HG03064 (cell line): Measurements from ENCODE around the gene ABHD6.
"Not testable (repeated sequence)": the region's sequence is repeated elsewhere in the genome, so short reads cannot be mapped to it uniquely, and the experiment has no call there.

ENCODE experiments used
- ATAC-seq: cut with Tn5 transposase; IDR thresholded peaks from one replicate; pipeline ENCODE4 v1.9.1; 2021; ENCODE audit warnings: low read depth; ENCODE audit not compliant: unreplicated experiment

Gene ABHD6

DNA sequence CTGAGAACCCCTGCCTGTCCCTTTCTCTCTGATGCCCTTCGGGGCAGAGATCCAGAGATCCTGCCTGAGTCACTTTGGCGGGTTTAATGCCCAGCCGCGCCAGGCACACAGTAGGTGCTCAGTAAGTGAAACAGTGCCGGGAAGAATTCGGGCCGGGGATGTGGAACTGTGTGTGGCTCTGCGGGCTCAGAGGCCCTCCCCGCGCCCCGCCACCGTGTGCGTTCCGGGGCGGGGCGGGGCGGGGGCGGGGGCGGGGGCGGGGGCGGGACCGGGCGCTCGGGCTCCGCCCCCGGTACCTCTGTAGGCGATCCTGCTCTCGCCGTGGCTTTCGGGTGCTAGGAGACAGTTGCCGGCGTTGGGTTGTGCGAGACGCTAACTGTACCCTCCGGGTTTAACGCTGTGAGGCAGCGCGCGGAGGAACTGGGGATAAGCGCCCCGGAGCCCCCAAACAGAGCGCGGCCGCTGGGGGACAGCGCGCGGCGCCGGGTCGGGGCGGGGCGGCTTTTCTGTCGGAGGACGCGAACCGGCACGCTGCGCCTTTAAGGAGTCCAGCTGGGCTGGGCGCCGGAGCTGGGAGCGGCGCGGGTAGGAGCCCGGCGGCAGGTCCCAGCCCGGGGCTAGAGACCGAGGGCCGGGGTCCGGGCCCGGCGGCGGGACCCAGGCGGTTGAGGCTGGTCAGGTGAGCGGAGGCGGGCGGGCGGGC is at the start of gene ABHD6:
Gene ABHD6 (plus strand): TSS at position 555 of the 703 bp plus-strand sequence. CDS start 18,795 bp downstream, outside the sequence.
- peak; percentile 63 for ATAC-seq

- ATAC-seq = no peak
These were observed 49.4 kb upstream of the ABHD6 start for GRCh38 chr3:58188173-58188564.

GRCh38 chr3:58188921-58189451 is 48.6 kb upstream of the ABHD6 start:
- ATAC-seq = no peak

DNA sequence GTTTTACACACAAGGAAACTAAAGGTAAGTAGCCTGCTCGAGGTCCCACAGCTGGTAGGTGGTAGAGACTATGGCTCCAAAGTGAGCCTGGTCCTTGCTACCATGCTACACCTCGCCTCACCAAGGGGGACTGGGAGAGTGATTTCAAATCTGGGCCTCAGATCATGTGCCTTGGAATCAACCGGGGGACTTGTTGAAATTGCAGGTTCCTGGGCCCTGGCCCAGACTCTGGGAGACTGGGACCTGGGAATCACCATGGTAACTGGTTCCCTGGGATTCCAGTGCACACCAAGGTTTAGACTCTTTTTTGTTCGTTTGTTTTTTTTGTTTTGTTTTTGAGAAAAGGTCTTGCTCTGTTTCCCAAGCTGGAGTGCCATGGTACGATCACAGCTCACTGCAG is 47.9 kb upstream of the ABHD6 start:
- ATAC-seq = no peak

DNA sequence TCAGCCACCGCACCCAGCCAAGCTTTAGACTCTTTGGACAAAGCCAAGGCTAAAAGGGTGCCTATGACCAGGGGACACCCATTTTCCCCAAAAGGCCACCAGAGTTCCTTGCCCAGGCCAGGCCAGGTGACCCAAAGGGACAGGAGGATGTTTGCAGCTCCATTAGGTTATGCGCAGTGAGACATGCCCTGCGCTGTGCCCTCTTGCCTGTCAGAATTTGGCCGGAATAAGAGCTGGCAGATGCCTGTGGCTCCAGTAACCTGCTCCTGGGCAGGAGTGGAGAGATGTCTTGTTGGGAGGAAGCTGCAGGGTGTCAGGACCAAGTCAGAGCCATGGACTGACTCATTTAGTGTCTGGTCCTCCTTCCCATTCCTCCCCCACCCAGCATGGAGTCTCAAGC is 47.3 kb upstream of the ABHD6 start:
- ATAC-seq = no peak

- ATAC-seq = no peak
These were observed 46.7 kb upstream of the ABHD6 start for GRCh38 chr3:58190882-58191281.

DNA sequence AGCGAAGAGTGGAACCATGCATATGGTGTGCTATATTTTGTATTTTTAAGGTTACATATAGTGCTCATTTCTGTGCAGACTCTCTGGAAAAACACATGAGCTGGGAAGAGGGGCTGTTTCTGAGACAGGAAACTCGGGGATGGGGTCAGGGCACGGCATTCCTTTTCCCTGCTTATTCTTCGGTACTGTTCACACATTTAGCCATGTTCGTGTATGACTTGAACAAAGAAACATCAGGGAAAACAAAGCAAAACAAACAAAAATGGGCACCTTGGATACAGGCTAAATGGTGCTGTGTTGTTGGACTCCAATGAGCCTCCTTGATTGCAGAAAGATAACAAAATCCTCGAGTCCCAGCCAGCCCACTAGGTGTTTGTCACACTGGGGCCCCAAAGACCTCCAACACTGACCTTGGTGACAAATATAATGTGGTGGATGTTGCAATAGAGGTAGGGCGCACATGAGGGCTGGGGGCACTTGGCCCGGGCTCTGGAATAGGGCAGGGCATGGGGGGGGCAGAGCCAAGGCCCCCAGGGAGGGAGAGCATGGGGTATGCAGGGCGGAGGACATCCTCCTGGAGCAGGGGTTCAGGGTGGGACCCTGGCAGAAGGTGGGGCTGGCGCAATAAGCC is 46.1 kb upstream of the ABHD6 start:
- ATAC-seq = no peak

DNA sequence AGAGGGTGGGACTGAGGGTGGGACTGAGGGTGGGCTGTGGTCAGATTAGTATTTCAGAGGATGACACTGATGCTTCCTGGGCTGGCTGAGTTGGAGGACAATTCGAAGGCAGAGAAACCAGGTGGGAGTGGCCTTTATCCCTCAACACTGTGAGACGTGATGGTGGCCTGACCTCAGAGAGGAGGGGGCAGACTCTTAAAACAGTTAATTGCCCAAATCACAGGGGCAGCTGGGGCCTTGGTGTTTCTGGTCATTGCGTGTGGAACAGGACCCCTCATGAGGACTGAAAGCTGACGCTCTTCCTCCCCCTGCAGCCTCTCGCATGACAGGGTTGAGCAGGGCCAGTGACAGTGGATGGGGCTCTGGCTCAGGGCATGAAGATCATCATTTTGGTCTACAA is 45.5 kb upstream of the ABHD6 start:
- ATAC-seq = no peak

GRCh38 chr3:58193682-58194407 is 43.7 kb upstream of the ABHD6 start:
- no peak for ATAC-seq

- no peak for ATAC-seq
These were observed 40.0 kb upstream of the ABHD6 start for GRCh38 chr3:58197588-58197987.

GRCh38 chr3:58198362-58198761 is 39.2 kb upstream of the ABHD6 start:
- ATAC-seq = no peak

- ATAC-seq = no peak
These were observed 38.8 kb upstream of the ABHD6 start for GRCh38 chr3:58198804-58199203.

DNA sequence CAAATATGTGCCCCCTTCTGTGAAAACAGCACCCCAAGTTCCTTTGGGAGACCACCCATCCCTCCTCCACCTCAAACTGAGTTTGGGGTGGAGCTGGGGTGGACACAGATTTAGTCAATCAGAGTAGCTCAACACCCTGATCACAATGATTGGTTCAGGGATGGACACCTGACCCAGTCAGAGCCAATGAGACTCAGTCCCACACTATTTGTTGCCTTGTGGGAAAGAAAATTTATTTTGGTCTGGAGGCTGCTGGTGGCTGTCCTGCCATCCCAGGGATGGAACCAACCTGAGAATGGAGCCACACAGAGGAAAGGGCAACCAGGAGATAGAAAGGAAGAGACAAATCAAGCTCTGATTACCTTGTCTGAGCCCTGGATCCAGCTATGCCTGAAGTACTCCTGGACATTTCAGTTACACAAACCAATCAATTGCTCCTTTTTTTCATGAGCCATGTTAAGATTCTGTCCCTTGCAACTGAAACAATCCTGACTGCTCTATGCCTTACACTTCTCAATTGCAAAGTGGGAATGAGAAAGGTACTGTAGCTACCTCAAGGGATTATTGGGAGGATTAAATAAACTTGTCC is 37.4 kb upstream of the ABHD6 start:
- ATAC-seq = no peak

DNA sequence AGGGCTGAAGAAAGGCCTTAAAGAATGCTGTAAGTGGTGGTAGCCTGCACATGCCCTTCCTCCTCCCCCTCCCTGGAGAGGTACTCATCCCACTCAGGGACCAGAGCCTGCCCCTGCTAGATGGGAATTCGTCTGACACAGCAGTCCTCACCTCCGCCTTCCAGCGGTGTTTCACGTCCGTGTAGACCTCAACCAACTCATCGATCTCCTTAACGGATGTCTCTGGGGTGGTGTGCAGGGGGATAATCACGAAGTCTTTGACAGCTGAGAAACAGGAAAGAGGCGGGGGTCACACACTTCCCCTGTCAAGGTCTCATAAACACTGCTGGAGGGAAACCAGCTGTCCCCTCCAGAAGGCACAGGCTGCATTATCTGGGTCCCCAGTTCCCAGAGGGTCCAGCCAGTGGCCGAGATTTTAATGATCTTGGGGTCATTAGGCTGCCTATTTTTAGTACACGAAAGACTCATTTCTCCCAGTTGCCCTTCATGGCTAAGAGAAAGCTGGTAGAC is 36.7 kb upstream of the ABHD6 start:
- no peak for ATAC-seq

DNA sequence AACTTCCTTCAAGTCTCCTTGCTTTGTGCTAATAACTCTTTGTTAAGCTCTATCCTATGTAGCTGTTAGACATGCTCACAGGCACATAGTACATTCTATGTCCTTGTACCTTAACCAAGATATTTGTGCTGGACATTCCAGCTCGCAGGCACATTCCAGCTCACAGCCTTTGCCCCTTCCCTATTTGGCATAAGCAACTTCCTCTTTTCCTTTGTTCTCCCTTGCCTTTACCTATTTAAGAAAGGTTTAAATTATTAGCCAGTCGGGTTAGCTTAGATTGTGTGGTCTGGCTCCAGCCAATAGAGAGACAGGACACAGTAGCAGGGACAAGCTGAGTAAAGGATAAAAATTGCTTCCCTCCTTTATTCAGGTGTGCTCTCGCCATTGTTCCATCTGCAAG is 36.1 kb upstream of the ABHD6 start:
- ATAC-seq = not testable (repeated sequence)

DNA sequence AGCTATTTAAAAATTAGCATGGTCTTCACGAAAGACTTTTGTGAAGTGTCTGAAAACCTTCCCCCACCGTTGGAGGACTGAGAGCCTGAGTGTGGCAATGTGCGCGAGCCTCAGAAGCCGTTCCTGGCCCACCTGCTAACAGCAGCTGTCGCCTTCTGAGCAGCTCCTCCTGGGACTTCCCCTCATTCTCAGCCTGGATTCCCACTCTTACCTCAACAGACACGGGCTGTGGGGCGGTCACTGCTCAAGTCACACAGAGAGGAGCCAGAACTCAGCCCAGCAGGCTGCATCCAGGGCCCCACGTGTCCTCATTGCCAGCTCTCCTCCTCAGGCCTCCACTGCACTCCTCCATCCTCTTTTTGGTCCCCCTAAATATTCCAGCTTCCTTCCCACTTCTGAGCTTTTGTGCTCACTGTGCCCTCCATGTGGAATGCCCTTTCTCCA is 34.7 kb upstream of the ABHD6 start:
- ATAC-seq = peak; percentile 60

GRCh38 chr3:58203541-58203940 is 34.1 kb upstream of the ABHD6 start:
- no peak for ATAC-seq

DNA sequence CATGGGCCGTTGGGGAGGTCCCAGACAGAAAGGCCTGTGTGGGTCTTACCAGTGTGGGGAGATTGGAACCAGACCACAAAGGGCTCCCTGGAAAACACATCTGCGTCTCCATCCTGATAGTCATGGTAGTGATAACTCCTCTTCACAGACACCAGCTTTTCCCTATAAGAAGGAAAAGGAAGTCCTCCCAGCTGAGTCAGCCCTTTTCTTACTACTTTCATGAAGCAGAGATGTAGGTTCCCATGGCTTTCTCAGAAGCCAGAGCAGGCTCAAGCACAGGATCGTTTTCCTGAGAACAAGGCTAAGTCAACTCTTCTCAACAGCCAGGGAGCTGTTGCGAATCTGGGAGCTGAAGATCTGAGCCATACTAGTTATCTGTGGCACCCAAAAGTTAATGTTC is 32.9 kb upstream of the ABHD6 start:
- no peak for ATAC-seq

DNA sequence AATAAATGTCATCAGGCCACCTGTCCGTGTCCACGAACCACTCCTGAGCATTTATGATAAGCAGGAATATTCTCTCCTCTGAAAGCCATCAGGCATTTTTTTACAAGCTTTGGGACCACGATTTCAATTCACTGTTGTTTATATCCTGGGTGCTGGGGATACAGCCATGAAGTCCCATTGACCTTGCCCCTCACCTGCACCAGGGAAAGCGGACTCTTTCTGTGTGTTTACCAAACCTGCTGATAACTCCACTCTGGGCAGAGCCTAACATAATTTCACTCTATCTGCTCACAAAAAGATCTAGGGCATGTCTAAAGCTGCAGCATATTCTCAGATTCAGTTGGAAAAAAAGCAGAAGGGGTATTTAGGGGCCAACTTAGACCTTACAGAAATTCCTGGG is 31.6 kb upstream of the ABHD6 start:
- ATAC-seq = no peak

DNA sequence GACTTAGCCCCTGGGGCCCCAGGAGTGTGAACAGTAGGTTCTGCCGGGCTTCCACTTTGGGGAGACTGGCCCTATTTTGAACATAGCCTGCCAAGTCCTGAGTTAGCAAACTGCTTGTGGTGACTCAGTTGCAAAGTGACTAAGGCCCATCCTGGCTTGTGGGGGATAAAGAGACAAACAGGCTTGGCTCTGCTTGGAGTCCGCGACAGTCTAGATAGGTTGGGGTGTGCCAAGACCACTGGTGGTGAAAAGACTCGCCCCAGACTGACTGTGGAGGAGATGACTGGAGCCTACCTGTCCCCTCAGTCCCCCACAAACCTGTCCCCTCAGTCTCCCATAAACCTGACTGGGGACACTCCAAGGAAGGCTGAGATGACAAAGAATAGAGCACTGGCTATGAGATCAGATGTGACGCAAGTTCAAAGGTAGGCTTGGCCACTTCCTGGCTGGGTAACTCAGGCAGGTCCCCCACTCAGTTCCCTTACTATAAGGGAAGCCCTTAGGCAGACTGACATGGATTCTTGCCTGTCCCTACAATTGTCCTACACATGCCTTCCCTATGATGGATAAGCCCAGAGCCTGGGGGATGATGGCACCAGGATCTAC is 31.1 kb upstream of the ABHD6 start:
- no peak for ATAC-seq
